DOHH2 (cell line): ENCODE results near the gene IPCEF1.

Source experiments
- CTCF ChIP-seq: fragments of 200-600 bp; sonication (generic); IDR thresholded peaks from one replicate; pipeline ENCODE4 v1.5.1; 2014; ENCODE audit warnings: antibody characterized with exemption, mild to moderate bottlenecking, low read depth, low read length; ENCODE audit not compliant: poor library complexity, severe bottlenecking
- EZH2phosphoT487 ChIP-seq: fragments of 200-600 bp; sonication (generic); IDR thresholded peaks from 2 replicates; pipeline ENCODE4 v1.6.1; 2017; ENCODE audit warnings: borderline replicate concordance, mild to moderate bottlenecking, antibody characterized with exemption, low read length, moderate library complexity, mixed read lengths

DNA sequence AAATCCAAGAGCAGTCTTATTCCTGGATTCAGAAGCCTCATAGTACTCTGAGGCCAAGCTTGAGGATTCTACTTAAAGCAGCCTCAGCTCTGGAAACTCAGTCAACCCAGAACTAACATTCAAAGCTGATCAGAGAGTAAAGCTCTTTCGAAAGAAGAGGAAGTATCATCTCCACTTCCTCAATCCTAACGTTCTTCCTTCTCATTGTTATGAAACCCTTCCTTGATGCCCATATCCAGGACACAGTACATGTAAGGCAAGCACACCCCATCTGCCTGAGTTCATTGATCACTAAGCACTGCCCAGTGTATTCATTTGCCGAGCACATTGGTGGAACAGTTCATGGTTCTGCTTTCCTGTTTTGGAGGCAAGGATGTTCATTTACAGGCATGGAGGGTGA, at the start of gene IPCEF1:
- TF ChIP-seq EZH2phosphoT487 (no peak), CTCF (no peak)
